ENCODE data around the gene CALHM2. TPM values are rescaled to one million over a fixed set of nuclear protein-coding genes. Genes with fewer than 3 reads are reported as not detected.
A peak's percentile ranks its signal among the peaks of the same experiment; 100 is the strongest.

The CALHM2 gene
- total RNA-seq, 1 donor from 2014 or later, result 11.3 TPM

DNA sequence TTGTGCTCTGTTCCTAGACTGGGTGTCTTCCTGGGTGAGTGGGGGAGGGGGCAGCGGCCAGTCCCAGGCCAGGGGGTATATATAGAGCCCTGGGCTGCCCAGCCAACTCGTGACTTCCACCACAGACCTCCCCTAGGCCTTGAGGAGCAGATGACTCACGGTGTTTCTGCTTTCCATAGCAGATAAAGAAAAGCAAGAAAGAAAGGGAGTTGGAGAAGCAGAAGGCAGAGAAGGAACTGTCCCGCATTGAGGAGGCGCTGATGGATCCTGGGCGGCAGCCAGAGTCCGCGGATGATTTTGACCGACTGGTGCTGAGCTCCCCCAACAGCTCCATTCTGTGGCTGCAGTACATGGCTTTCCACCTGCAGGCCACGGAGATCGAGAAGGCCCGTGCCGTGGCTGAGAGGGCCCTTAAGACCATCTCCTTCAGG, 10.1 kb downstream of the CALHM2 start:
- Histone ChIP-seq H3K36me3 (peaks cover 96% of the 10 kb centered on the region), H3K27me3 (ENCODE audit: low read depth) (no peaks in the 10 kb centered on the region), H3K27ac (replicated peaks) (peak overlapping the region; percentile 94), H3K4me3 (no peak overlapping the region), H3K9me3 (replicated peaks) (no peaks in the 10 kb centered on the region), H3K4me1 (peaks cover 57% of the 10 kb centered on the region)
- TF ChIP-seq, protein P1, sequence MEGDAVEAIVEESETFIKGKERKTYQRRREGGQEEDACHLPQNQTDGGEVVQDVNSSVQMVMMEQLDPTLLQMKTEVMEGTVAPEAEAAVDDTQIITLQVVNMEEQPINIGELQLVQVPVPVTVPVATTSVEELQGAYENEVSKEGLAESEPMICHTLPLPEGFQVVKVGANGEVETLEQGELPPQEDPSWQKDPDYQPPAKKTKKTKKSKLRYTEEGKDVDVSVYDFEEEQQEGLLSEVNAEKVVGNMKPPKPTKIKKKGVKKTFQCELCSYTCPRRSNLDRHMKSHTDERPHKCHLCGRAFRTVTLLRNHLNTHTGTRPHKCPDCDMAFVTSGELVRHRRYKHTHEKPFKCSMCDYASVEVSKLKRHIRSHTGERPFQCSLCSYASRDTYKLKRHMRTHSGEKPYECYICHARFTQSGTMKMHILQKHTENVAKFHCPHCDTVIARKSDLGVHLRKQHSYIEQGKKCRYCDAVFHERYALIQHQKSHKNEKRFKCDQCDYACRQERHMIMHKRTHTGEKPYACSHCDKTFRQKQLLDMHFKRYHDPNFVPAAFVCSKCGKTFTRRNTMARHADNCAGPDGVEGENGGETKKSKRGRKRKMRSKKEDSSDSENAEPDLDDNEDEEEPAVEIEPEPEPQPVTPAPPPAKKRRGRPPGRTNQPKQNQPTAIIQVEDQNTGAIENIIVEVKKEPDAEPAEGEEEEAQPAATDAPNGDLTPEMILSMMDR (IDR thresholded peaks at IDR 0.05; ENCODE audit: borderline replicate concordance), result no peak
- DNase-seq, result peak; percentile 46
- intact Hi-C loops (cut with micrococcal nuclease), result no loop called here

DNA sequence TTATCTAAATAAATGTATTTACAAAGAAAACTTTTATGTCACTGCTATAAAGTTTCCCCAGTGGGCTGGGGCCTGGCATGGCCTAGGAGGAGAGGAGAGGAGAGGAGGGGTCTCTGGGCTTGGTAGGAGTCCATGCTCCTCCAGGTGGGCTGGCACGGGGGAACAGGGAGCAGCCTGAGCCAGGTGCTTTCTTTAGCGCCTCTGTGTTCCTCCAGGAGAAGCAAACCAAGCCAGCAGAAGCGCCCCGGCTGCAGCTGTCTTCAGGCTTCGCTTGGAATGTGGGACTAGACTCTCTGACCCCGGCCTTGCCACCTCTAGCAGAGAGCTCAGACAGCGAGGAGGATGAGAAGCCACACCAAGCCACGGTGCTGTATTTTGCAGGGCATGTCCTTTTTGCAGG, 10.6 kb downstream of the CALHM2 start:
- Histone ChIP-seq H3K27me3 (ENCODE audit: low read depth) (no peaks in the 10 kb centered on the region), H3K4me1 (peaks cover 53% of the 10 kb centered on the region), H3K9me3 (replicated peaks) (no peaks in the 10 kb centered on the region), H3K4me3 (no peak overlapping the region), H3K36me3 (peaks cover 96% of the 10 kb centered on the region), H3K27ac (replicated peaks) (peak overlapping the region; percentile 94)
- TF ChIP-seq, protein P1 (IDR thresholded peaks at IDR 0.05; ENCODE audit: borderline replicate concordance), result no peak
- DNase-seq, result no peak
- intact Hi-C loops (cut with micrococcal nuclease), result no loop called here

- Histone ChIP-seq H3K36me3 (peaks cover 97% of the 10 kb centered on the region), H3K27ac (replicated peaks) (peak overlapping the region; percentile 94), H3K27me3 (ENCODE audit: low read depth) (no peaks in the 10 kb centered on the region), H3K4me1 (peaks cover 49% of the 10 kb centered on the region), H3K4me3 (no peak overlapping the region), H3K9me3 (replicated peaks) (no peaks in the 10 kb centered on the region)
- DNase-seq, result no peak
- intact Hi-C loops (cut with micrococcal nuclease), result no loop called here
- TF ChIP-seq, protein P1 (IDR thresholded peaks at IDR 0.05; ENCODE audit: borderline replicate concordance), result no peak
Measured at GRCh38 chr10:103441206-103441605, 11.0 kb downstream of the CALHM2 start.

DNA sequence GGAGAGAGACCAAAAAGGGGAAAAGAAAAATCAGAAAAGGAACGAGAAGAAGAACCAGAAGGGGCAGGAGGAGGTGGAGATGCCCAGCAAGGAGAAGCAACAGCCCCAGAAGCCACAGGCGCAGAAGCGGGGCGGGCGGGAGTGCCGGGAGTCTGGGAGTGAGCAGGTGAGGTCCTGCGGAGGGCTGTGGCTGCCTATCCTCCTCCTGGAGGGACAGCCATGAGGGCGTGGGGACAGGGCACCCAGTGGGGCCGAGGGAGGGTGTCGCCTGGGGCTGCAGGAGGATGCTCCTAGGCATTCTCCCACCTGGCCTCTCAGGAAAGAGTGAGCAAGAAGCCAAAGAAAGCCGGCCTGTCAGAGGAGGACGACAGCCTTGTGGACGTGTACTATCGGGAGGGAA, 11.8 kb downstream of the CALHM2 start:
- no peak overlapping the region for H3K4me3 ChIP-seq
- intact Hi-C loops (cut with micrococcal nuclease), result no loop called here
- no peak overlapping the region for H3K27ac ChIP-seq (replicated peaks)
- no peak for DNase-seq
- H3K9me3 ChIP-seq (replicated peaks), result no peaks in the 10 kb centered on the region
- no peaks in the 10 kb centered on the region for H3K27me3 ChIP-seq (ENCODE audit: low read depth)
- TF ChIP-seq, protein P1 (IDR thresholded peaks at IDR 0.05; ENCODE audit: borderline replicate concordance), result no peak
- peaks cover 100% of the 10 kb centered on the region for H3K36me3 ChIP-seq
- peaks cover 41% of the 10 kb centered on the region for H3K4me1 ChIP-seq

DNA sequence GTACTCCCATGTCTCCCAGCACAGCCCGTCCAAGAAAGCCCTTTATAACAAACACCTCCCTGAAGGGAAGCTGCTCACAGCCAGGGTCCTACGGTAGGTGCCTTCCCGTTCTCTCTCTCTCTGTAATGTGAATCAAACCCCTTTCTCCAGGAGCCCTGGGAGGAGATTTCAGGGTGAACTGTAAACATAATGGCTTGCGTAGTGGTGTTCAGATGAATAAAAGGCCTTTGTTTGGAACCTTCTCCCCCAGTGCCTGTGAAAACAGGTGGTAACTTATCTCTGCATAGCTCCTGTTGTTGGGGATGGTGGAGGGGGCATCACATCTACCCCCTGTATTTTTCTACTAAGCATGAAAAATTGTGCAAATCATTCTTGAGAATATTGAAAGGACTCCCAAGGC, 12.4 kb downstream of the CALHM2 start:
- Histone ChIP-seq H3K27me3 (ENCODE audit: low read depth) (no peaks in the 10 kb centered on the region), H3K36me3 (peaks cover 100% of the 10 kb centered on the region), H3K4me1 (peaks cover 35% of the 10 kb centered on the region), H3K9me3 (replicated peaks) (no peaks in the 10 kb centered on the region), H3K27ac (replicated peaks) (no peak overlapping the region), H3K4me3 (no peak overlapping the region)
- intact Hi-C loops (cut with micrococcal nuclease), result no loop called here
- no peak for DNase-seq
- TF ChIP-seq, protein P1 (IDR thresholded peaks at IDR 0.05; ENCODE audit: borderline replicate concordance), result no peak
